ENCODE measurements around the gene OPA3. TPM values are rescaled to one million over a fixed set of nuclear protein-coding genes. Genes with fewer than 3 reads are reported as not detected.

Gene OPA3
- total and polyA plus RNA-seq, 2 donors: 3.4 to 10.2 TPM

DNA sequence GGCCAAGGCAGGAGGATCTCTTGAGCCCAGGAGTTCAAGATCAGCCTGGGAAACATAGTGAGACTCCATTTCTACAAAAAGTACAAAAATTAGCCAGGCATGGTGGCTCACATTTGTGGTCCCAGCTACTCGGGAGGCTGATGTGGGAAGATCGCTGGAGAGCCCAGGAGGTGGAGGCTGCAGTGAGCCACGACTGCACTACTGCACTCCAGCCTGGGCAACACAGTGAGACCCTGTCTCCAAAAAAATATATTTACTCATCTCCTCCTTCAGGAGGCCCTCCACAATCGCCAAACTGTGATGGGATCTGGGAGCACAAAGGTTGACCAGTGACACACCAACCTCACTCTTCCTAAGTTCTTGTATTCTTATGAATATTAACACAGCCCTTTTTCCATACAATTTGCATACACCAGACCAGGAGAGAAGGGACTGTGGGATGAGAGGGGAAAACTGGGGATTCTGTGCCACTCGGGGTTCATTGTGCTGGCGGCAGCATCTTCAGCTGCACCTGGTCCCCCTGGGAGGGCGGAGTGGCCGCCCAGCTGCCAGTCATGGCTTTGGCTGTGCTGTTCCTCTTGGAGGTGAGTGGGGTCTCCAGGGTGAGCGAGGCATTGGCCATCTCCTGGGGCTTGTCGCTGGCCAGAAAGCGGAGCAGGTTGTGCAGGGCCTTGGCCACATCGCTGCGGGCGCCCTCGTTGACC lies 5.8 kb upstream of the OPA3 start:
- 55% methylated on average over 15 of the region's 15 CpGs for WGBS
- no peak overlapping the region for H3K27ac ChIP-seq (ENCODE audit: low read depth)
- H3K4me3 ChIP-seq (ENCODE audit: low read depth, low read length): no peak overlapping the region
- no peaks in the 10 kb centered on the region for H3K4me1 ChIP-seq (ENCODE audit: insufficient read depth)
- H3K36me3 ChIP-seq (ENCODE audit: insufficient read depth): no peaks in the 10 kb centered on the region
- no peak for DNase-seq (ENCODE audit: extremely low spot score)

DNA sequence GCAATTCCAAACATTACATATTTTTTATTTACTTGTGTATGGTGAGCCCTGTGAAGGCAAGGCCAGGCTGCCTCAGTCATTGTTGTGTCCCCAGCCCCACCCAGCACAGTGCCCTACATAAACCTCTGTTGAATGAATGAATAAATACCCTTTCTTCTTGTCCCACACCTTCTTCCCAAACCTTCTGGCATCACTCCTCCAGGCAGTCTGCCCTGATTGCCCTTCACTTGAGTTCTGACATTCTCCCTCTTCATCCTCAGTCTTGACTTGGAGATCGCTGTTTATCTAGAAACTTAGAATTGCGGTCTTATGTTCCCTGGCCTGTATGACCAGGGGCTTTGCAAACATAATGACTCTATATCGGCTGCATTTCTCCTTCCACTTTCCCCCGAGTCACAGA lies 5.2 kb upstream of the OPA3 start:
- Histone ChIP-seq H3K4me3 (ENCODE audit: low read depth, low read length) (no peak overlapping the region), H3K36me3 (ENCODE audit: insufficient read depth) (no peaks in the 10 kb centered on the region), H3K27ac (ENCODE audit: low read depth) (no peak overlapping the region), H3K4me1 (ENCODE audit: insufficient read depth) (no peaks in the 10 kb centered on the region)
- DNase-seq (ENCODE audit: extremely low spot score): no peak
- WGBS: 85% methylated on average over 4 of the region's 4 CpGs

GRCh38 chr19:45587873-45588272 lies 3.3 kb upstream of the OPA3 start:
- Histone ChIP-seq H3K36me3 (ENCODE audit: insufficient read depth) (no peaks in the 10 kb centered on the region), H3K27ac (ENCODE audit: low read depth) (no peak overlapping the region), H3K4me1 (ENCODE audit: insufficient read depth) (no peaks in the 10 kb centered on the region), H3K4me3 (ENCODE audit: low read depth, low read length) (no peak overlapping the region)
- 59% methylated on average over 4 of the region's 4 CpGs for WGBS
- DNase-seq (ENCODE audit: extremely low spot score): no peak

DNA sequence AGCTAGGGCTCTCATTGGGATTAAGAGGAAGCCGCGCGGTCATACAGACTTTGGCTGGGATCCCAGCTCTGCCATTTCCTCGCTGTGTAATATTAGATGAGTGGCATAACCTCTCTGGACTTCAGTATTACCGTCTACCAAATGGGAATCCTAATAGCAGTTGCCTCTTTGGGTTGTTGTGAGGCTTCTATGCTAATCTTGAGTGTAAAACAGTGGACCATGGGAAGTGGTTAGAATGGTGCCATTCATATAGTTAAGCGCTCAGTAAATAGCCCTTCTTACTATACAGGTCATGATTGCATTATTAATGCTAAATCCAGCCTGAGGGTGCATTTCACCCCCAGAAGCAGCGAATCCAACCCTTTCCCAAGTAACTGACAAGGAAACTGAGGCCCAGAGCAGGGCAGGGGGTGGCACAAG lies 566 bp upstream of the OPA3 start:
- DNase-seq (ENCODE audit: extremely low spot score): no peak
- Histone ChIP-seq H3K4me1 (ENCODE audit: insufficient read depth) (no peaks in the 10 kb centered on the region), H3K36me3 (ENCODE audit: insufficient read depth) (no peaks in the 10 kb centered on the region), H3K27ac (ENCODE audit: low read depth) (peak overlapping the region; percentile 87), H3K4me3 (ENCODE audit: low read depth, low read length) (peak overlapping the region; percentile 43)
- WGBS: 24% methylated on average over 7 of the region's 7 CpGs

- Histone ChIP-seq H3K4me3 (ENCODE audit: low read depth, low read length) (no peak overlapping the region), H3K36me3 (ENCODE audit: insufficient read depth) (no peaks in the 10 kb centered on the region), H3K4me1 (ENCODE audit: insufficient read depth) (peaks cover 2% of the 10 kb centered on the region), H3K27ac (ENCODE audit: low read depth) (no peak overlapping the region)
- 92% methylated on average over 7 of the region's 7 CpGs for WGBS
- no peak for DNase-seq (ENCODE audit: extremely low spot score)
These were observed 3.0 kb downstream of the OPA3 start for GRCh38 chr19:45581576-45581975.

- peaks cover 3% of the 10 kb centered on the region for H3K4me1 ChIP-seq (ENCODE audit: insufficient read depth)
- H3K27ac ChIP-seq (ENCODE audit: low read depth): no peak overlapping the region
- no peak overlapping the region for H3K4me3 ChIP-seq (ENCODE audit: low read depth, low read length)
- no peaks in the 10 kb centered on the region for H3K36me3 ChIP-seq (ENCODE audit: insufficient read depth)
- WGBS: 36% methylated on average over 5 of the region's 5 CpGs
- no peak for DNase-seq (ENCODE audit: extremely low spot score)
These were observed 5.7 kb downstream of the OPA3 start for GRCh38 chr19:45578861-45579260.

DNA sequence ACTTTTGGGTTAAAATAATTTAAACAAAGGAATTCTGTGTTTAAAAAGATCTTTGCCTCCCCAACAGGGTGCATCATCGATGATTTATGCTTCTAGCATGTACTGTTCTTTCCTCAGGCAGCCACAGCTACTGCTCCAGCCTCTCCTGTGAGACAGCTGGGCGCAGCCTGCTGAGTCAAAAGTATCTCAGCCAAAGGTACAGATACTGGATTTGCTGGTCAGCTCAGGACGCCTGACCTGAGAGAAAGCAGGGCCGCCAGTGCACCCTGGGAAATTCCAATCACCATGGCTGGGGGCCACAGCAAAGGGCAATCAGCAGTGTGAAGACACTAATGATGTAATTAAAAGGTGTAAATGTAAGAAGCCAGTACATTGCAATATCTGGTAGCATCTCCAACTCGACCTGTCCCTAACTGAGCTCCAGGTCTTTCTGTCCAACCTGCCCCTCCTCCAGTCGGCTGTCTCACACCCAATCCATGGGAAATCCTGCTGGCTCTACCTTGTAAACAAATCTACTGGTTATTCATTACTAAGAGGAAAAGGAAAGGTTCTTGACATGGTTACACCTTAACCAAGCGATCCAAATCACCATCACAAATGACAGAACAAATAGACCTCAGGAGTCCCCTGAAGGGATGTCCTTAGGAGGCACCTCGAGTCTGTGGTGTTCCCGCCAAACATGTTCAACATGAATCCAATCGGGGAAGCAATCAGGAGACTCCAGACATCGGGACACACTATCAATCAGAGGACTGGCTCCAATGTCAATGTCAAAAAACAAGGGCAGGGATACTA lies 7.3 kb downstream of the OPA3 start:
- no peak overlapping the region for H3K4me3 ChIP-seq (ENCODE audit: low read depth, low read length)
- 34% methylated on average over 11 of the region's 11 CpGs for WGBS
- peaks cover 3% of the 10 kb centered on the region for H3K4me1 ChIP-seq (ENCODE audit: insufficient read depth)
- H3K36me3 ChIP-seq (ENCODE audit: insufficient read depth): no peaks in the 10 kb centered on the region
- H3K27ac ChIP-seq (ENCODE audit: low read depth): no peak overlapping the region
- peak; percentile 46 for DNase-seq (ENCODE audit: extremely low spot score)

- Histone ChIP-seq H3K4me3 (ENCODE audit: low read depth, low read length) (no peak overlapping the region), H3K36me3 (ENCODE audit: insufficient read depth) (no peaks in the 10 kb centered on the region), H3K27ac (ENCODE audit: low read depth) (no peak overlapping the region), H3K4me1 (ENCODE audit: insufficient read depth) (peaks cover 3% of the 10 kb centered on the region)
- WGBS: 45% methylated on average over 3 of the region's 3 CpGs
- no peak for DNase-seq (ENCODE audit: extremely low spot score)
These were observed 7.9 kb downstream of the OPA3 start for GRCh38 chr19:45576682-45577081.

GRCh38 chr19:45575216-45575615 lies 9.4 kb downstream of the OPA3 start:
- WGBS: 89% methylated on average over 5 of the region's 5 CpGs
- Histone ChIP-seq H3K4me1 (ENCODE audit: insufficient read depth) (peaks cover 3% of the 10 kb centered on the region), H3K4me3 (ENCODE audit: low read depth, low read length) (no peak overlapping the region), H3K36me3 (ENCODE audit: insufficient read depth) (no peaks in the 10 kb centered on the region), H3K27ac (ENCODE audit: low read depth) (no peak overlapping the region)
- DNase-seq (ENCODE audit: extremely low spot score): no peak

GRCh38 chr19:45574526-45574925 lies 10.1 kb downstream of the OPA3 start:
- Histone ChIP-seq H3K27ac (ENCODE audit: low read depth) (no peak overlapping the region), H3K4me3 (ENCODE audit: low read depth, low read length) (no peak overlapping the region), H3K36me3 (ENCODE audit: insufficient read depth) (no peaks in the 10 kb centered on the region), H3K4me1 (ENCODE audit: insufficient read depth) (peaks cover 3% of the 10 kb centered on the region)
- DNase-seq (ENCODE audit: extremely low spot score): no peak
- WGBS: 84% methylated on average over 4 of the region's 4 CpGs

- DNase-seq (ENCODE audit: extremely low spot score): no peak
- Histone ChIP-seq H3K4me3 (ENCODE audit: low read depth, low read length) (no peak overlapping the region), H3K36me3 (ENCODE audit: insufficient read depth) (no peaks in the 10 kb centered on the region), H3K27ac (ENCODE audit: low read depth) (no peak overlapping the region), H3K4me1 (ENCODE audit: insufficient read depth) (peaks cover 2% of the 10 kb centered on the region)
- WGBS: 81% methylated on average over 8 of the region's 8 CpGs
These were observed 13.0 kb downstream of the OPA3 start for GRCh38 chr19:45571457-45572220.

GRCh38 chr19:45569619-45570421 lies 14.8 kb downstream of the OPA3 start:
- H3K4me3 ChIP-seq (ENCODE audit: low read depth, low read length): no peak overlapping the region
- 59% methylated on average over 15 of the region's 15 CpGs for WGBS
- H3K27ac ChIP-seq (ENCODE audit: low read depth): no peak overlapping the region
- no peaks in the 10 kb centered on the region for H3K36me3 ChIP-seq (ENCODE audit: insufficient read depth)
- no peaks in the 10 kb centered on the region for H3K4me1 ChIP-seq (ENCODE audit: insufficient read depth)
- no peak for DNase-seq (ENCODE audit: extremely low spot score)

DNA sequence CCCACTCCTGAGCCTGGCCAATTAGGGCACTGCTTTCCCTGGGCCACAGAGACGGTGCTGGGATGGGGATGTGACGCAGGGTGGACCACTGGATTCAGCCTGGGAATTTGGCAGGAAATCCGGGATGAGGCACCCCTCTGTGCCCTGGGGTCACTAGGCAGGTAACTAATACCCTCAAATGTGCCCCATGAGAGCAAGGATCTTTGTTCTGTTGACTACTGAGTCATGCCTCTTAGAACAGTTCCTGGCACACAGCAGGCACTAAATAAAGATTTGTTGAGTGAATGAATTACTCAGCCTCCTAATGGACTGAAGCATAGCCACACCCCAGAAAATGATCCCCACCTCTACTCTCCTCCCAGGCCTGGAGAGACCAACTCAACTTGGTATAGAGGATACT lies 15.9 kb downstream of the OPA3 start:
- H3K4me1 ChIP-seq (ENCODE audit: insufficient read depth): no peaks in the 10 kb centered on the region
- WGBS: 82% methylated on average over 3 of the region's 3 CpGs
- H3K4me3 ChIP-seq (ENCODE audit: low read depth, low read length): no peak overlapping the region
- no peaks in the 10 kb centered on the region for H3K36me3 ChIP-seq (ENCODE audit: insufficient read depth)
- H3K27ac ChIP-seq (ENCODE audit: low read depth): no peak overlapping the region
- no peak for DNase-seq (ENCODE audit: extremely low spot score)
